NCI-H1092 (cell line): ENCODE measurements around the gene PDE3B.
"Not testable (repeated sequence)": the region's sequence is repeated elsewhere in the genome, so short reads cannot be mapped to it uniquely, and the experiment has no call there.

Experiments
- DNase-seq: peaks from one replicate; lab custom pipeline; 2025; lab: John Stamatoyannopoulos, UW

The PDE3B gene

DNA sequence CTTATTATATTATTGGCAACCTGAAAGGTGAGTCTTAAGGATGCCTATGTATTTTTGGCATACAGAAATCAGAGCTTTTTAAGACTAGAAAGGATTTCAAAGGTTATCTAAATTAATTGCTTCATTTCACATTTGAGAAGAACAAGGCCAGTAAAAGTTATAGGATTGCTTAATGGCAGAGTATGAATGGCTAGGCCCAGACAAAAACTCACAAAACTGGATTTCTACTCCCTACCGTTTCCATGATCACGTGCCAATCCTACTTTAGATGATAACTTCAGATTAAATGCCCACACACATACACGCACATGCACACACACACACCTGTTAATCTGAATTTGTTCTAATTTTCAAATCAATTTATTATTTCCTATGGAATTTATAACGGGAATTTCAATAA lies 1.8 kb upstream of the PDE3B start:
- DNase-seq, result no peak

GRCh38 chr11:14642453-14642852 lies 1.2 kb upstream of the PDE3B start:
- no peak for DNase-seq

- DNase-seq, result no peak
These were observed 519 bp upstream of the PDE3B start for GRCh38 chr11:14642873-14643696.

- peak; percentile 26 for DNase-seq
These were observed 816 bp downstream of the PDE3B start for GRCh38 chr11:14644226-14645014.

DNA sequence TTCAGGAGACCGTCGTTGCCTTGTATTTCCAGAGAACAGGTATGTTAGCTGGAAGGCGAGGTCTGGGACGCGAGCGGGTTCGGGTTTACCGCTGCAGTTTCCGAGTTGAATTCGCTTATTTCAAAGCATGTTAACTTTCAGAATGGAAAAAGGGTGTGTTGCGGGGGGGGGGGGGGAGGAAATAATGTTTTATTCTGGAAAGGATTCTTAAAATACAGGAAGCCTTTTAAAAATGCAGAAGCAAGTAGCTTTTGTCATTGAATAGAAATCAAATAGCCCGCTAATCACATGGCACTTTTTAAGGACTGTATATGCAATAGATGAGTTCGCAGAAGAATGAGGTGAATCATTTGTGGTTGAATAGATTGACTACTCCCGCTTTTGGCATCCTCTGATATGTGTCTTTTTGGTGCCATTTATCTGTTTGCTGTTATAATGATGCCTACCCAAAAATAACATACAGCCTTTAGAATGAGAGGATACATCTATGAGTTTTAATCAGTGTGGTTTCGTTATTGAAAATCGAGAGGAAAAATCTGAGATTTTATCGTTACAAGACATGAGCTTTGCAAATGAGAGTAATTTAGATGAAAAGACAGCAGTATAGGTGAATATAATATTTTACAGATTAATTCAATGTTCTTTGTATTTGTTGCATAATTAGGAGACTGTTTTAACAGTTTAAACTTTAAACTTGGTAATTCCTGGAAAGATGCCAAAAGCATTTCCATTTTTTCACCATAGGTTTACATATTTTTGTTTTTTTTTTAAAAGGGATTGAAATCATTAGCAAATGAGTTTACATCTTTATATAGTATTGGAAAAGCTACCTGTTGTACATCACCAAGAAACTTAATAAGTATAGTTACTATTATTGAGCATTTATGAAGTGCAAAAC lies 1.7 kb downstream of the PDE3B start:
- DNase-seq, result no peak

DNA sequence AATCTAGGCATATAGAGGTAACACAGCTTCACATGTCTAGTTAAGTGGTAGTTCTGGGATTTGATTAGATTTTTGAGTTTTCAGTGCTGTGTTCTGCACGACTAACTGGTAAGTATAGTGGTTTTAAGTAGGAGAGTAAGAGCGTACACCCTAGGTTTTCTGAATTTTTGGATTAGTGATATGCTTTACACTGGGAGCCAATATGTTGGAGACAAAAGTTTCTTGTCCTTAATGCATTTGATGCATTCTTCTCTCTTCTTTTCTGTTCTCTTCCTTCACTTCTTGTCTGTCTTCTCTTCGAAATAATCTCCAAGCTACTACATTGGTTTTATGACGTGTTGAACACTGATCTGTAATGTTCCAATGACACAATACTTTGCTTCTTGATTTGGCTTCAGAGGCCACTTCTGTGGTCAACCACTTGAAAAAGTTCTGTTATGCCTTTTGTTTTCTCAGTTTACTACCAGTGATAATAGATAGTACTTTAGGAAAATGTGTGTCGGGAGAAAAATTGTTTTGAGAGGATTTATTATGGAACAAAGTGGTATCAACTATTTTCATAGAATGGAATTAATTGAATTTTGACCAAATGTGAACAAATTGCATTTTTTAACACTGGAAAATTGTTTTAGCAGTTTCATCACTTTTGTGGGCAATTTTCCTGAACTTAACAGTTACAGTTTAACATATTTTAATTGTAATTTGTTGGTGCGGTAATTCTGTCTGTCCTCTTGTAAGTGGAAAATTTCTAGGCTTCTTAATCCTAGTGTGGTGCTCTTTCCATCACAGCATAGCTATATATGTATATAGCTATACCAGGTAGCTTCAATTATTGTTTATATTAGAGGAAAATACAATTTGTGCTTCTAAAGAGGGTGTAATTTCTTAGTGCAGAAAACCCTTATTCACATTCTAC lies 2.6 kb downstream of the PDE3B start:
- no peak for DNase-seq

DNA sequence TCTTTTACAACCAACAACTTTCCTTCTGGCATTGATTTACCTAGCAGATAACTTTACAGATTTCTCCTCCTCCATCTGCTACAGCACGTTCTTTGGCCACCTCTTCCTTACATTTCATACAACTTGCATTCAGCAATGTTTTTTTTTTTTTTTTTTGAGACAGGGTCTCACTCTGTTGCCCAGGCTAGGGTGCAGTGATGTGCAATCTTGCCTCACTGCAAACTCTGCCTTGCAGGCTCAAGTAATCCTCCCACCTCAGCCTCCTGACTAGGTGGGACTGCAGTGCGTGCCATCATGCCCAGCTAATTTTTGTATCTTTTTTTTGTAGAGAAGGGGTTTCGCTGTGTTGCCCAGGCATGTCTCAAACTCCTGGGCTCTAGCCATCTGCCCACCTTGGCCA lies 6.5 kb downstream of the PDE3B start:
- no peak for DNase-seq

GRCh38 chr11:14653090-14653489 lies 9.5 kb downstream of the PDE3B start:
- DNase-seq, result no peak

DNA sequence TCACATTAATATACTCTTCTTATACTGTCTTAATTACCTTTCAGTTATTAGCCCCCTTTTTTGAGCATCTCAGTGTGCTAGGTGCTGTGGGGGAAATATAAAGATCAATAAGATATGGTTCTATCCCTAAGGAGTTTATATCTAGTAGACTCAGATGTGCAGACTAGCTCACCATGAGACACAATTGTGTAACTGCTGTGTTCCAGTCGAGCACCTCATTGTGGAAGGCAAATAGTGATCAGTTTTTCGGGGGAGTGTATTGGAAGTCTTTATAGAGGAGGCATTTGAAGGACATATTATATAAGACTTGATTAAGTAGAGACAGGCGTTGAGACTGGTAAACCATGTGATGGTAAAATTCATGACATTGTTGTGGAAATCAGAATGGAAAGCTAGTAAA lies 11.8 kb downstream of the PDE3B start:
- no peak for DNase-seq

DNA sequence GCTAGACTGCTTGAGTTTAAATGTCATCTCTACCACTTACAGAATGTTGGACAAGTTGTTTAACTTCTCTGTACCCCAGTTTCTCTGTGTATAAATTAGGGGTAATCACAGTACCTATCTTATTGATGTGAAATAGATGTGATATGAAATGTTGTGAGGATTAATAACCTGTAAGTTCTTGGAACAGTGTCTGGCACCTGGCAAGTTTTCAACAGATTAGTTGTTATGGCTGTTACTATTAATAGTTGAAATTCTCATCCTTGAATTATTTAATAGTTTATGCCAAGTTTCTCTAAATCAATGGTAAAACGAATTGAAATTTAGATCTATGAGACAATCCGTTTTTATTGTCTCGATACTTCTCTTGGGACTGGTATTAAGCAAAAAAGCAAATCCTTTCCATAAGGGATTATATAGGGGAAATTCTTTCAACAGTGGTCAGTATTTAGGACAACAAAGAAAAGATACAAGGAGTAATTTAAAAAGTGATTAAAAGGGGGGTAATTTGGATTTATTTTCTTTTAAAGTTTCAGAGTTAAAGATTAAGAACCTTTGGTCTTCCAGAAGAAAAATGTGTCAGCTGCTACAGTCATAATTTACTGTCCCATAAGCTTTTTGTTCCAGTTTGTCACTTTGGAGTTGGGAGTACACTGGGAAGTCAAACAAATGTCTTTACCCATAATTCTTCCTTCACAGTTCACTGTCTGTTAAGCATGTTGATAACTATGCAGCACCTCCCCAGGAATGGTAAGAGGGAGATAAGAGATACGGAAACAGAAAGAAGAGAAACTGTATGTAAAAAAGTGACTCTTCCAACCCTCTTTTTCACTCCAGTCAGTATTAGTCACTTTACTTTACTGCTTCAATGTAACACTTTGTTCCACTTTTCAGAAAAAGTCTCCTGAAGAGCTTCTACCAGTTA lies 13.2 kb downstream of the PDE3B start:
- no peak for DNase-seq

DNA sequence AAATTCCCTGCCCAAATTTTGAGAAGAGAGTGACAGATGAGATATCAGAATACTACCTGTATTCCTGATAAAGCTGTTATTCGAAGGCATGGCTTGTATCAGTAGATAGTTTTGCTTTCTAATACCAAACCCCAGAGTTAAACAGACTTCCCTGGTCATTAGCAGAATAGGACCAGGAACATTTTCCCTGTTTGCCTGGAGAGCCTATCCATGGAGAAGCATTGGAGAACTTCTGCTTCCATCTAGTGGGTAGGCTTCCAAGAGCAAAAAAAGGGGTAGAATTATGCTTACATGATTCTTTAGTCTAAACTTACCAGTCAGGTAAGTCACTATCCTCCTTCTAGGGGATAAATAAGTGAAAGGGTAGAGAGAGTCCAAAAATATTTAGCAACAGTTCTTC lies 14.2 kb downstream of the PDE3B start:
- DNase-seq, result no peak

DNA sequence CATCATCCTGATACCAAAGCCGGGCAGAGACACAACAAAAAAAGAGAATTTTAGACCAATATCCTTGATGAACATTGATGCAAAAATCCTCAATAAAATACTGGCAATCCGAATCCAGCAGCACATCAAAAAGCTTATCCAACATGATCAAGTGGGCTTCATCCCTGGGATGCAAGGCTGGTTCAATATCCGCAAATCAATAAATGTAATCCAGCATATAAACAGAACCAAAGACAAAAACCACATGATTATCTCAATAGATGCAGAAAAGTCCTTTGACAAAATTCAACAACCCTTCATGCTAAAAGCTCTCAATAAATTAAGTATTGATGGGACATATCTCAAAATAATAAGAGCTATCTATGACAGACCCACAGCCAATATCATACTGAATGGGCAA lies 21.3 kb downstream of the PDE3B start:
- DNase-seq, result not testable (repeated sequence)

- DNase-seq, result not testable (repeated sequence)
These were observed 23.7 kb downstream of the PDE3B start for GRCh38 chr11:14667329-14667728.

GRCh38 chr11:14668731-14669301 lies 25.2 kb downstream of the PDE3B start:
- DNase-seq, result no peak

- no peak for DNase-seq
These were observed 25.9 kb downstream of the PDE3B start for GRCh38 chr11:14669499-14669898.

DNA sequence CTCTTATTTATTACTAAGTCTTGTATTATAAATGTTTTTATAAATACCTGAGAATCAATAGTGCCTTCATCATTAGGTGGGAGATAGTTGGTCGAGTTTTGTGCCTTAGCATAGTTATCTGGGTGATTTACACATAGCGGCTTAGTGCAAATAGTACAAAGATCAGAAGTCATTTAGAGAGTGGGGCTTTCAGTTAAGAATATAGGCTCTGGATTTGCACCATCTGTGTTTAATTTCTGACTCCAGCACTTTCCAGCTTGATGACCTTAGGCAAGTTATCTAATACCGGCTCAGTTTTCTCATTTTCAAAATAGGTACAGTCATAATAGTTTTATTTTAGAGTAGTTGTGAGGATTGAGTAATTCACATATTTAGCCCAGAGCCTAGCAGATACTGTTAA lies 26.4 kb downstream of the PDE3B start:
- no peak for DNase-seq

GRCh38 chr11:14672635-14673034 lies 29.0 kb downstream of the PDE3B start:
- no peak for DNase-seq

DNA sequence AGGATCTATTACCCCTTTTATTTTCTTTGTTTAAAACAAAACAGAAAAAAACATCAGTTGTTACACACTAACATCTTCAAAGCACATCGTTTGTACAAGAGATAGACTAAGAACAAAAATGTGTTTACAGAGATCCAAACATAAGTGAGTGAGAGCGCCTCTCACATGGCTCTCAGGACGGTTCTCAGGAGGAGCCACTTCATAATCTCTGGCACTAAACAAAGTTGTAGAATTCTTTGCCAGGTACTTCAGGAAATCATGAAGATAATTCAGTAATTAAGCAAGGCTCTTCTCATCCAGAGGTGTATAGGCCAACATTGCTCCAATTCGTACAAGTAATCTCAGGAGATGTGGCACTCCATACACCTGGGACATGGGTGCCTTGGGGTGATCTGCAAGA lies 29.8 kb downstream of the PDE3B start:
- no peak for DNase-seq

GRCh38 chr11:14673824-14674405 lies 30.3 kb downstream of the PDE3B start:
- DNase-seq, result no peak
